BJ (cell line): ENCODE measurements around the gene IFNL4. TPM values are rescaled to one million over a fixed set of nuclear protein-coding genes. Genes with fewer than 3 reads are reported as not detected.

Experiments used
- CTCF ChIA-PET: fragments of 350-600 bp; formaldehyde crosslinking; extraction: SDS; loops from one replicate; lab custom pipeline; 2021; ENCODE audit warnings: antibody characterized with exemption, inconsistent platforms; lab: Yijun Ruan, JAX
- POLR2A ChIA-PET: fragments of 300-600 bp; sonication (Branson Sonifier 250); formaldehyde crosslinking; extraction: SDS; loops from one replicate; lab custom pipeline; 2021; ENCODE audit warnings: antibody characterized with exemption; lab: Charles Lee
- DNase-seq: peaks from one replicate; pipeline ENCODE4 v3.0.0-alpha.2; 2011; ENCODE audit warnings: low read depth
- H3K27me3 ChIP-seq: 2 replicates; pipeline ENCODE4 v1.6.0; 2011; ENCODE audit warnings: low read length; ENCODE audit not compliant: control insufficient read depth, insufficient read depth
- H3K36me3 ChIP-seq: 2 replicates; pipeline ENCODE4 v1.5.1; 2011; ENCODE audit warnings: low read length; ENCODE audit not compliant: control insufficient read depth, insufficient read depth
- H3K4me3 ChIP-seq: 2 replicates; pipeline ENCODE4 v1.5.1; 2011; ENCODE audit warnings: low read depth, mild to moderate bottlenecking, control low read depth, low read length
- CTCF ChIP-seq: IDR thresholded peaks from 2 replicates; pipeline ENCODE4 v1.5.1; 2011; ENCODE audit warnings: low read depth, mild to moderate bottlenecking, control low read depth, inconsistent platforms, low read length, moderate library complexity; ENCODE audit not compliant: insufficient read depth
- polyA plus RNA-seq: library from polyadenylated mRNA; depleted of rRNA; stranded (reverse); fragments of >200 nt; gene quantifications from 2 replicates; pipeline ENCODE4 v1.2.3, GENCODE V29; 2011

IFNL4 gene
- polyA plus RNA-seq, 1 experiment = not detected

GRCh38 chr19:39200803-39201115, 47.9 kb downstream of the IFNL4 start:
- no peak for DNase-seq
- POLR2A ChIA-PET = no interaction called here
- CTCF ChIA-PET = no interaction called here

GRCh38 chr19:39200066-39200802, 48.4 kb downstream of the IFNL4 start:
- Histone ChIP-seq H3K27me3 (peaks cover 32% of the 10 kb centered on the region), H3K4me3 (no peak overlapping the region), H3K36me3 (no peaks in the 10 kb centered on the region)
- no peak for TF ChIP-seq CTCF
- no peak for DNase-seq
- CTCF ChIA-PET = no interaction called here
- POLR2A ChIA-PET = no interaction called here

More at GRCh38 chr19:39200803-39201115, 47.9 kb downstream of the IFNL4 start:
- H3K4me3 ChIP-seq = no peak overlapping the region
- peaks cover 30% of the 10 kb centered on the region for H3K27me3 ChIP-seq
- no peaks in the 10 kb centered on the region for H3K36me3 ChIP-seq
- no peak for TF ChIP-seq CTCF

- ChIA-PET CTCF (interaction anchor here (0.9 to 3.5 kb wide), 4 partner anchors 10 to 564 kb away, joined by 4 to 15 read pairs (median 6); no protein-coding TSS in a partner anchor), POLR2A (no interaction called here)
- Histone ChIP-seq H3K4me3 (no peak overlapping the region), H3K36me3 (no peaks in the 10 kb centered on the region), H3K27me3 (peaks cover 32% of the 10 kb centered on the region)
- no peak for TF ChIP-seq CTCF
- DNase-seq = peak; percentile 3
Measured at GRCh38 chr19:39199025-39199424, 49.6 kb downstream of the IFNL4 start.

GRCh38 chr19:39197808-39198207, 50.8 kb downstream of the IFNL4 start:
- no peak for TF ChIP-seq CTCF
- CTCF ChIA-PET = interaction anchor here (1.2 to 3.5 kb wide), 2 partner anchors 8 to 11 kb away, joined by 4 to 15 read pairs; no protein-coding TSS in a partner anchor
- POLR2A ChIA-PET = no interaction called here
- Histone ChIP-seq H3K36me3 (no peaks in the 10 kb centered on the region), H3K4me3 (no peak overlapping the region), H3K27me3 (peaks cover 31% of the 10 kb centered on the region)
- no peak for DNase-seq

- ChIA-PET POLR2A (no interaction called here), CTCF (interaction anchor here (0.6 to 3.5 kb wide), 3 partner anchors 10 to 34 kb away, joined by 3 to 15 read pairs (median 3); no protein-coding TSS in a partner anchor)
- Histone ChIP-seq H3K4me3 (no peak within 1 kb of the TSS), H3K36me3 (no peaks in the 10 kb centered on the region), H3K27me3 (peaks cover 29% of the 10 kb centered on the region)
- no peak for TF ChIP-seq CTCF
- DNase-seq = no peak
Measured at GRCh38 chr19:39196860-39197562, 51.6 kb downstream of the IFNL4 start, which contains the start of gene NCCRP1. TSS of gene NCCRP1 (plus strand) at chr19:39196964. CDS start at chr19:39196983, 19 bp downstream.
